DOHH2 (cell line): ENCODE measurements around the gene COL8A2.

Experiments
- H3F3A ChIP-seq: fragments of 200-600 bp; sonication (generic), shearing (Covaris generic); 2 replicates; pipeline ENCODE4 v1.6.0; 2016; ENCODE audit warnings: antibody characterized with exemption, mild to moderate bottlenecking; ENCODE audit not compliant: control insufficient read depth, insufficient read depth
- H3K27ac ChIP-seq: fragments of 200-600 bp; sonication (generic); 2 replicates; pipeline ENCODE4 v1.5.1; 2014; ENCODE audit warnings: low read depth, mild to moderate bottlenecking, low read length, moderate library complexity
- H3K27me3 ChIP-seq: fragments of 200-600 bp; sonication (generic); 2 replicates; pipeline ENCODE4 v1.6.1; 2014; ENCODE audit warnings: mild to moderate bottlenecking, low read length, mixed read lengths; ENCODE audit not compliant: control insufficient read depth
- H3K36me3 ChIP-seq: fragments of 200-600 bp; sonication (generic); 2 replicates; pipeline ENCODE4 v1.6.1; 2014; ENCODE audit warnings: mild to moderate bottlenecking, low read length, moderate library complexity, mixed read lengths; ENCODE audit not compliant: control insufficient read depth
- H3K4me1 ChIP-seq: fragments of 200-600 bp; sonication (generic); 2 replicates; pipeline ENCODE4 v1.6.1; 2014; ENCODE audit warnings: mild to moderate bottlenecking, low read length, mixed read lengths; ENCODE audit not compliant: control insufficient read depth
- H3K4me2 ChIP-seq: fragments of 200-600 bp; sonication (generic); 2 replicates; pipeline ENCODE4 v1.6.0; 2014; ENCODE audit warnings: mild to moderate bottlenecking, low read length, moderate library complexity
- H3K4me3 ChIP-seq: fragments of 200-600 bp; sonication (generic); 2 replicates; pipeline ENCODE4 v1.5.1; 2014; ENCODE audit warnings: mild to moderate bottlenecking, low read length, mixed read lengths
- H3K79me2 ChIP-seq: fragments of 200-600 bp; sonication (generic); 2 replicates; pipeline ENCODE4 v1.6.1; 2014; ENCODE audit warnings: mild to moderate bottlenecking, low read length, mixed read lengths; ENCODE audit not compliant: control insufficient read depth
- H3K9me2 ChIP-seq: fragments of 200-600 bp; sonication (generic); replicated peaks from 2 replicates; pipeline ENCODE4 v1.6.1; 2014; ENCODE audit warnings: mild to moderate bottlenecking, low read length, mixed read lengths; ENCODE audit not compliant: control insufficient read depth
- H3K9me3 ChIP-seq: fragments of 200-600 bp; sonication (generic); 2 replicates; pipeline ENCODE4 v1.6.1; 2014; ENCODE audit warnings: antibody characterized with exemption, low read length, mixed read lengths; ENCODE audit not compliant: control insufficient read depth, insufficient read depth
- H4K20me1 ChIP-seq: fragments of 200-600 bp; sonication (generic); 2 replicates; pipeline ENCODE4 v1.6.0; 2014; ENCODE audit warnings: low read depth, mild to moderate bottlenecking, antibody characterized with exemption, low read length, moderate library complexity; ENCODE audit not compliant: control insufficient read depth, insufficient read depth
- EZH2phosphoT487 ChIP-seq: fragments of 200-600 bp; sonication (generic); IDR thresholded peaks from 2 replicates; pipeline ENCODE4 v1.6.1; 2017; ENCODE audit warnings: borderline replicate concordance, mild to moderate bottlenecking, antibody characterized with exemption, low read length, moderate library complexity, mixed read lengths
- TF ChIP-seq, protein P1 (sequence below): fragments of 200-600 bp; sonication (generic); IDR thresholded peaks from one replicate; pipeline ENCODE4 v1.5.1; 2014; ENCODE audit warnings: antibody characterized with exemption, mild to moderate bottlenecking, low read depth, low read length; ENCODE audit not compliant: poor library complexity, severe bottlenecking

Gene COL8A2

GRCh38 chr1:36150296-36151133 is 25.5 kb upstream of the COL8A2 start:
- Histone ChIP-seq H3K4me1 (peaks cover 62% of the 10 kb centered on the region), H3K9me2 (no peaks in the 10 kb centered on the region), H3F3A (peaks cover 7% of the 10 kb centered on the region), H3K9me3 (no peaks in the 10 kb centered on the region), H3K36me3 (peaks cover 13% of the 10 kb centered on the region), H3K4me2 (peak overlapping the region; percentile 79), H3K27me3 (no peaks in the 10 kb centered on the region), H4K20me1 (no peaks in the 10 kb centered on the region), H3K4me3 (peak overlapping the region; percentile 66), H3K79me2 (peaks cover 40% of the 10 kb centered on the region), H3K27ac (peak overlapping the region; percentile 69)
- TF ChIP-seq, protein P1, sequence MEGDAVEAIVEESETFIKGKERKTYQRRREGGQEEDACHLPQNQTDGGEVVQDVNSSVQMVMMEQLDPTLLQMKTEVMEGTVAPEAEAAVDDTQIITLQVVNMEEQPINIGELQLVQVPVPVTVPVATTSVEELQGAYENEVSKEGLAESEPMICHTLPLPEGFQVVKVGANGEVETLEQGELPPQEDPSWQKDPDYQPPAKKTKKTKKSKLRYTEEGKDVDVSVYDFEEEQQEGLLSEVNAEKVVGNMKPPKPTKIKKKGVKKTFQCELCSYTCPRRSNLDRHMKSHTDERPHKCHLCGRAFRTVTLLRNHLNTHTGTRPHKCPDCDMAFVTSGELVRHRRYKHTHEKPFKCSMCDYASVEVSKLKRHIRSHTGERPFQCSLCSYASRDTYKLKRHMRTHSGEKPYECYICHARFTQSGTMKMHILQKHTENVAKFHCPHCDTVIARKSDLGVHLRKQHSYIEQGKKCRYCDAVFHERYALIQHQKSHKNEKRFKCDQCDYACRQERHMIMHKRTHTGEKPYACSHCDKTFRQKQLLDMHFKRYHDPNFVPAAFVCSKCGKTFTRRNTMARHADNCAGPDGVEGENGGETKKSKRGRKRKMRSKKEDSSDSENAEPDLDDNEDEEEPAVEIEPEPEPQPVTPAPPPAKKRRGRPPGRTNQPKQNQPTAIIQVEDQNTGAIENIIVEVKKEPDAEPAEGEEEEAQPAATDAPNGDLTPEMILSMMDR, result no peak
- TF ChIP-seq EZH2phosphoT487, result no peak

DNA sequence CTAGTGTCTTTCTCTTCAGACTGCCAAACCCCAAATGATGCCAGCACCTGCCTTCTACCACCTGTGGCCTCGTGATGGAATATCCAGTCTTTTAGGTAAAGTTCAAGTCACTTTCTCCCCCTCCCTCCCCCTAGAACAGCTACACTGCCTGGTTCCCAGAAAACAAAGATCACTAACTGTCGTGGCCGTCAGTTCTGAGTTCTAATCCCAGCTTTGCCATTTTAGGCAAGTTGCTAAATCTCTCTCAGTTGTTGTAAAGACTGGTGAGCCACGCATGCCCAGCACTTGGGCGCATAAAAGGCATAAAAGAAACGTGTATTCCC is 24.9 kb upstream of the COL8A2 start:
- H3K4me1 ChIP-seq, result peaks cover 57% of the 10 kb centered on the region

DNA sequence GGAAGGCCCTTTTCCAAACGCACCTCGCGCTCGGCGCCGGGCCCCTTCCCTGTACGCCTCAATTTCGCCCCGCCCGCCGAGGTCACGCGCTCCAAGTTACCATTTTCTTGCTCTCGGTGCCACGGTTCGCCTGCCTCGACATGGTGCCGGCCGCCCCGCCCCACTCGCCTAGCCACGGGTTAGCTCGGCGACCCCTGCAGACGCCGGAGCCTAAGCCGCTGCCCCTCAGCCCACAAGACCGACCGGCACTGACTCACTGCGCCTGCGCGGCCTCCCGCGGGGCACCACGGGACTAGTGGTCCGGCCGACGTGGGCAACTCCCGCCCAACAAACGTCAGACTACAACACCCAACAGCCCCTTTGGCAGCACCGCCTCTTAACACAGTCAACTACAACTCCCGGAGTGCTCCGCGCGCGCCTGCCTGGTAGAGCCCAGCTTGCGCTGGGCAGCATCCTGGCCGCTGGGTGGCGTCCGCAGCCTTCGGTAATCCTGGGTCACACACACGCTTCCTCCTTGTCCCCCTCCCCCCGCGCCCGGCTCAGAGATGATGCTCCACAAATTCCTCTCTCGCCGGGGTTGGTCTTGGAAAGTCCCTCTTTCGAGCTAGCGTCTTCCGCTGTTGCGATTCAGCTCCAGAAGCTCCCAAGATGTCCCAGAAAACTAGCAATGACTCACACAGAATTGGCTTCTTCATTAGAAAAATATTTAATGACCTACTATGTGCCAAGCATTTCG is 24.4 kb upstream of the COL8A2 start, which contains the start of gene TRAPPC3:
Gene TRAPPC3 (minus strand): TSS at position 250 of the 736 bp plus-strand sequence. CDS start 108 bp downstream, at position 142.
- Histone ChIP-seq H3F3A (peaks cover 7% of the 10 kb centered on the region), H3K9me3 (no peaks in the 10 kb centered on the region), H3K36me3 (peaks cover 13% of the 10 kb centered on the region), H4K20me1 (no peaks in the 10 kb centered on the region), H3K4me2 (peak within 1 kb of the TSS; percentile 98), H3K4me3 (peak within 1 kb of the TSS; percentile 93), H3K9me2 (no peaks in the 10 kb centered on the region), H3K79me2 (peaks cover 38% of the 10 kb centered on the region), H3K4me1 (peaks cover 52% of the 10 kb centered on the region), H3K27ac (peak within 1 kb of the TSS; percentile 69), H3K27me3 (no peaks in the 10 kb centered on the region)
- TF ChIP-seq, protein P1, result peak; percentile 95
- TF ChIP-seq EZH2phosphoT487, result no peak

More for the DNA sequence above, 24.9 kb upstream of the COL8A2 start:
- Histone ChIP-seq H3K4me3 (peak overlapping the region; percentile 66), H3K27ac (peak overlapping the region; percentile 69), H3K27me3 (no peaks in the 10 kb centered on the region), H3K36me3 (peaks cover 13% of the 10 kb centered on the region), H3K9me2 (no peaks in the 10 kb centered on the region), H3K79me2 (peaks cover 39% of the 10 kb centered on the region), H3K9me3 (no peaks in the 10 kb centered on the region), H3K4me2 (peak overlapping the region; percentile 79), H4K20me1 (no peaks in the 10 kb centered on the region), H3F3A (peaks cover 7% of the 10 kb centered on the region)
- TF ChIP-seq EZH2phosphoT487, result no peak
- TF ChIP-seq, protein P1, result no peak
